Erythroblast (primary cell): ENCODE results near the gene PDGFB.

Source experiments
- GATA1 ChIP-seq: IDR thresholded peaks from 2 replicates; pipeline ENCODE4 v1.6.1; 2011; ENCODE audit warnings: low read depth, mild to moderate bottlenecking, control low read depth, low read length, moderate library complexity
- POLR2A ChIP-seq: IDR thresholded peaks from 2 replicates; pipeline ENCODE4 v1.6.1; 2011; ENCODE audit warnings: mild to moderate bottlenecking, low read length

GRCh38 chr22:39254122-39254521, 9.3 kb upstream of the PDGFB start:
- TF ChIP-seq POLR2A, result no peak
- no peak for TF ChIP-seq GATA1
